Mucosa of descending colon (tissue), 3 donors: Measurements from ENCODE around the gene NEO1. TPM values are rescaled to one million over a fixed set of nuclear protein-coding genes. Genes with fewer than 3 reads are reported as not detected.

Experiments
- ATAC-seq: fragments of 200-7000 bp; cut with Tn5 transposase; one replicate; pipeline ENCODE4 v1.9.1; 2020; ENCODE audit warnings: mild to moderate bottlenecking, moderate library complexity
- DNase-seq, 3 donors: peaks; one replicate each; pipeline ENCODE4 v3.0.0-alpha.2; 2020
- H3K36me3 ChIP-seq: fragments of 200-600 bp; one replicate; pipeline ENCODE4 v1.8.0; 2021; ENCODE audit warnings: low read depth, mild to moderate bottlenecking
- H3K4me1 ChIP-seq: fragments of 200-600 bp; one replicate; pipeline ENCODE4 v1.8.0; 2021; ENCODE audit warnings: low read depth, mild to moderate bottlenecking
- H3K4me3 ChIP-seq: fragments of 200-600 bp; one replicate; pipeline ENCODE4 v1.8.0; 2021; ENCODE audit warnings: mild to moderate bottlenecking
- H3K9me3 ChIP-seq: fragments of 200-600 bp; one replicate; pipeline ENCODE4 v1.8.0; 2021; ENCODE audit warnings: mild to moderate bottlenecking
- CTCF ChIP-seq: fragments of 200-600 bp; IDR thresholded peaks from one replicate; pipeline ENCODE4 v1.8.0; 2022; ENCODE audit warnings: antibody characterized with exemption, mild to moderate bottlenecking
- intact Hi-C, 2 donors: fragments of 100-400 bp; cut with DNase I in 1 of 2; cut with micrococcal nuclease in 1 of 2; formaldehyde crosslinking; loops; one replicate each; pipeline versions ENCODE4 v1.11.0 to v1.11.1; 2022; cut with DNase I, micrococcal nuclease
- total RNA-seq, 3 donors: library from RNA; stranded (reverse); fragmentation: NEBNext Ultra II Directional in 2 of 3; extraction: Animal tissue kit (Norgen Biotek cat#: 25700) in 2 of 3; gene quantifications; one replicate each; pipeline versions ENCODE4 v1.2.1 to v1.2.4, GENCODE V29; 2021 to 2023
- donor health status: DM: no; HTN: no; CAD: no; lungs with moderate emphysema.
- donor health status: DM: no; HTN: no; CAD: no.
- donor health status: DM: no; HTN: yes; CAD: no.

The NEO1 gene
- total RNA-seq, 3 donors from 2014 or later, result 106 to 188 (median 166) TPM

- no peaks in the 10 kb centered on the region for H3K9me3 ChIP-seq
- no peak overlapping the region for H3K4me3 ChIP-seq
- no peak for TF ChIP-seq CTCF
- H3K36me3 ChIP-seq, result no peaks in the 10 kb centered on the region
- intact Hi-C loops, result no loop called here
- DNase-seq, result no peak
- peak; percentile 27 for ATAC-seq
- peaks cover 38% of the 10 kb centered on the region for H3K4me1 ChIP-seq
These were observed 26.0 kb downstream of the NEO1 start for GRCh38 chr15:73078291-73078690.

GRCh38 chr15:73078722-73079121 lies 26.5 kb downstream of the NEO1 start:
- Histone ChIP-seq H3K36me3 (no peaks in the 10 kb centered on the region), H3K9me3 (no peaks in the 10 kb centered on the region), H3K4me1 (peaks cover 40% of the 10 kb centered on the region), H3K4me3 (no peak overlapping the region)
- intact Hi-C loops, result no loop called here
- no peak for TF ChIP-seq CTCF
- DNase-seq (peak in 1 of 3 donors; percentile 59), ATAC-seq (peak; percentile 72)

- H3K4me1 ChIP-seq, result peaks cover 40% of the 10 kb centered on the region
- H3K9me3 ChIP-seq, result no peaks in the 10 kb centered on the region
- H3K36me3 ChIP-seq, result no peaks in the 10 kb centered on the region
- DNase-seq (no peak), ATAC-seq (no peak)
- no peak overlapping the region for H3K4me3 ChIP-seq
- intact Hi-C loops, result no loop called here
- no peak for TF ChIP-seq CTCF
These were observed 27.3 kb downstream of the NEO1 start for GRCh38 chr15:73079565-73079964.

- intact Hi-C loops, result loop anchor here (5.0 kb wide), 1 partner anchor 284 kb away; no protein-coding TSS in a partner anchor
- Histone ChIP-seq H3K9me3 (no peaks in the 10 kb centered on the region), H3K36me3 (no peaks in the 10 kb centered on the region), H3K4me1 (peaks cover 40% of the 10 kb centered on the region), H3K4me3 (no peak overlapping the region)
- TF ChIP-seq CTCF, result peak; percentile 53
- ATAC-seq, result peak; percentile 64
- DNase-seq, result peak in 1 of 3 donors; percentile 69
These were observed 29.2 kb downstream of the NEO1 start for GRCh38 chr15:73081321-73081958.

- H3K36me3 ChIP-seq, result no peaks in the 10 kb centered on the region
- TF ChIP-seq CTCF, result no peak
- DNase-seq (no peak), ATAC-seq (peak; percentile 71)
- intact Hi-C loops, result loop anchor here (5.0 kb wide), 1 partner anchor 286 kb away; no protein-coding TSS in a partner anchor
- H3K9me3 ChIP-seq, result no peaks in the 10 kb centered on the region
- H3K4me1 ChIP-seq, result peaks cover 39% of the 10 kb centered on the region
- H3K4me3 ChIP-seq, result no peak overlapping the region
These were observed 30.5 kb downstream of the NEO1 start for GRCh38 chr15:73082812-73083211.
